Pons (tissue), 1 donor: ENCODE results near the gene ZEB2.

Experiments used
- DNase-seq: peaks from one replicate; pipeline ENCODE4 v3.0.0-alpha.2; 2016; ENCODE audit warnings: low spot score

The ZEB2 gene

GRCh38 chr2:144426355-144426754 lies 93.6 kb downstream of the ZEB2 start:
- peak; percentile 53 for DNase-seq

- DNase-seq: peak; percentile 99
Measured at GRCh38 chr2:144424559-144425240, 95.2 kb downstream of the ZEB2 start.

GRCh38 chr2:144421606-144422510 lies 98.1 kb downstream of the ZEB2 start:
- DNase-seq: no peak

- DNase-seq: no peak
Measured at GRCh38 chr2:144419218-144419617, 100.7 kb downstream of the ZEB2 start.

- DNase-seq: no peak
Measured at GRCh38 chr2:144415386-144415785, 104.5 kb downstream of the ZEB2 start.

- DNase-seq: no peak
Measured at GRCh38 chr2:144414324-144414845, 105.5 kb downstream of the ZEB2 start.

GRCh38 chr2:144412709-144413108 lies 107.2 kb downstream of the ZEB2 start:
- DNase-seq: no peak

GRCh38 chr2:144411473-144411872 lies 108.4 kb downstream of the ZEB2 start:
- no peak for DNase-seq

- DNase-seq: no peak
Measured at GRCh38 chr2:144409241-144409640, 110.7 kb downstream of the ZEB2 start.

- DNase-seq: no peak
Measured at GRCh38 chr2:144407262-144407661, 112.7 kb downstream of the ZEB2 start.

GRCh38 chr2:144405982-144406788 lies 113.7 kb downstream of the ZEB2 start:
- no peak for DNase-seq

- no peak for DNase-seq
Measured at GRCh38 chr2:144405321-144405720, 114.6 kb downstream of the ZEB2 start.

GRCh38 chr2:144404586-144405314 lies 115.2 kb downstream of the ZEB2 start:
- DNase-seq: no peak

GRCh38 chr2:144403933-144404332 lies 116.0 kb downstream of the ZEB2 start:
- DNase-seq: no peak

- peak; percentile 77 for DNase-seq
Measured at GRCh38 chr2:144402251-144402650, 117.7 kb downstream of the ZEB2 start.

- no peak for DNase-seq
Measured at GRCh38 chr2:144401036-144401435, 118.9 kb downstream of the ZEB2 start.

- DNase-seq: no peak
Measured at GRCh38 chr2:144396318-144396717, 123.6 kb downstream of the ZEB2 start.

GRCh38 chr2:144390424-144391020 lies 129.4 kb downstream of the ZEB2 start:
- no peak for DNase-seq

- DNase-seq: no peak
Measured at GRCh38 chr2:144389930-144390311, 130.0 kb downstream of the ZEB2 start.

GRCh38 chr2:144389151-144389929 lies 130.6 kb downstream of the ZEB2 start:
- DNase-seq: no peak
